Mucosa of descending colon (tissue), 3 donors: ENCODE results near the gene ASRGL1. TPM values are rescaled to one million over a fixed set of nuclear protein-coding genes. Genes with fewer than 3 reads are reported as not detected.
A peak's percentile ranks its signal among the peaks of the same experiment; 100 is the strongest.
"Not testable (repeated sequence)": the region's sequence is repeated elsewhere in the genome, so short reads cannot be mapped to it uniquely, and the experiment has no call there.

Experiments used
- ATAC-seq: fragments of 200-7000 bp; cut with Tn5 transposase; one replicate; pipeline ENCODE4 v1.9.1; 2020; ENCODE audit warnings: mild to moderate bottlenecking, moderate library complexity
- DNase-seq, 3 donors: peaks; one replicate each; pipeline ENCODE4 v3.0.0-alpha.2; 2020
- H3K36me3 ChIP-seq: fragments of 200-600 bp; one replicate; pipeline ENCODE4 v1.8.0; 2021; ENCODE audit warnings: low read depth, mild to moderate bottlenecking
- H3K4me1 ChIP-seq: fragments of 200-600 bp; one replicate; pipeline ENCODE4 v1.8.0; 2021; ENCODE audit warnings: low read depth, mild to moderate bottlenecking
- H3K4me3 ChIP-seq: fragments of 200-600 bp; one replicate; pipeline ENCODE4 v1.8.0; 2021; ENCODE audit warnings: mild to moderate bottlenecking
- H3K9me3 ChIP-seq: fragments of 200-600 bp; one replicate; pipeline ENCODE4 v1.8.0; 2021; ENCODE audit warnings: mild to moderate bottlenecking
- intact Hi-C, 2 donors: fragments of 100-400 bp; cut with DNase I in 1 of 2; cut with micrococcal nuclease in 1 of 2; formaldehyde crosslinking; loops; one replicate each; pipeline versions ENCODE4 v1.11.0 to v1.11.1; 2022; cut with DNase I, micrococcal nuclease
- total RNA-seq, 3 donors: library from RNA; stranded (reverse); fragmentation: NEBNext Ultra II Directional in 2 of 3; extraction: Animal tissue kit (Norgen Biotek cat#: 25700) in 2 of 3; gene quantifications; one replicate each; pipeline versions ENCODE4 v1.2.1 to v1.2.4, GENCODE V29; 2021 to 2023
- TF ChIP-seq, protein P1 (sequence below): fragments of 200-600 bp; IDR thresholded peaks from one replicate; pipeline ENCODE4 v1.8.0; 2022; ENCODE audit warnings: antibody characterized with exemption, mild to moderate bottlenecking
- donor health status: DM: no; HTN: no; CAD: no; lungs with moderate emphysema.
- donor health status: DM: no; HTN: no; CAD: no.
- donor health status: DM: no; HTN: yes; CAD: no.

ASRGL1 gene
- total RNA-seq, 3 donors from 2014 or later = 12.2 to 66.7 (median 13.9) TPM

DNA sequence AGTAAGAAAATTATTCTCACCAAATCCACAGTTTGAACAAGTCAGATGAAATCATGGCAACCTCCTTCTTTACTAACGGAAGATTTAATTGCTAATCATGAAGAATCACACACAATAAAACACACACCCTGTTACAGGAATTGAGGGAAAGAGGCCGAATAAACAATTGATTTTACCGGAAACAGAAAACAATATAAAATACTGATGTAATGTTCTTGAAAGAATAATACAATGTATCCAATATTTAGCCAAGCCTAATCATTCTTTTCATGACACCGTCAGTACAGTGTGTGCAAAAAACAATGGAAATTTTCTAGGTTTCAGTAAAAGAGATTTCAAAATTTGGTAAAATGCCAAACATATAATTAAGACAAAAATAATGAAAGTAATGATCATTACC is 23.4 kb downstream of the ASRGL1 start:
- Histone ChIP-seq H3K9me3 (no peaks in the 10 kb centered on the region), H3K4me3 (no peak overlapping the region), H3K36me3 (no peaks in the 10 kb centered on the region), H3K4me1 (no peaks in the 10 kb centered on the region)
- DNase-seq = no peak
- TF ChIP-seq, protein P1, sequence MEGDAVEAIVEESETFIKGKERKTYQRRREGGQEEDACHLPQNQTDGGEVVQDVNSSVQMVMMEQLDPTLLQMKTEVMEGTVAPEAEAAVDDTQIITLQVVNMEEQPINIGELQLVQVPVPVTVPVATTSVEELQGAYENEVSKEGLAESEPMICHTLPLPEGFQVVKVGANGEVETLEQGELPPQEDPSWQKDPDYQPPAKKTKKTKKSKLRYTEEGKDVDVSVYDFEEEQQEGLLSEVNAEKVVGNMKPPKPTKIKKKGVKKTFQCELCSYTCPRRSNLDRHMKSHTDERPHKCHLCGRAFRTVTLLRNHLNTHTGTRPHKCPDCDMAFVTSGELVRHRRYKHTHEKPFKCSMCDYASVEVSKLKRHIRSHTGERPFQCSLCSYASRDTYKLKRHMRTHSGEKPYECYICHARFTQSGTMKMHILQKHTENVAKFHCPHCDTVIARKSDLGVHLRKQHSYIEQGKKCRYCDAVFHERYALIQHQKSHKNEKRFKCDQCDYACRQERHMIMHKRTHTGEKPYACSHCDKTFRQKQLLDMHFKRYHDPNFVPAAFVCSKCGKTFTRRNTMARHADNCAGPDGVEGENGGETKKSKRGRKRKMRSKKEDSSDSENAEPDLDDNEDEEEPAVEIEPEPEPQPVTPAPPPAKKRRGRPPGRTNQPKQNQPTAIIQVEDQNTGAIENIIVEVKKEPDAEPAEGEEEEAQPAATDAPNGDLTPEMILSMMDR = no peak
- intact Hi-C loops = no loop called here
- no peak for ATAC-seq

DNA sequence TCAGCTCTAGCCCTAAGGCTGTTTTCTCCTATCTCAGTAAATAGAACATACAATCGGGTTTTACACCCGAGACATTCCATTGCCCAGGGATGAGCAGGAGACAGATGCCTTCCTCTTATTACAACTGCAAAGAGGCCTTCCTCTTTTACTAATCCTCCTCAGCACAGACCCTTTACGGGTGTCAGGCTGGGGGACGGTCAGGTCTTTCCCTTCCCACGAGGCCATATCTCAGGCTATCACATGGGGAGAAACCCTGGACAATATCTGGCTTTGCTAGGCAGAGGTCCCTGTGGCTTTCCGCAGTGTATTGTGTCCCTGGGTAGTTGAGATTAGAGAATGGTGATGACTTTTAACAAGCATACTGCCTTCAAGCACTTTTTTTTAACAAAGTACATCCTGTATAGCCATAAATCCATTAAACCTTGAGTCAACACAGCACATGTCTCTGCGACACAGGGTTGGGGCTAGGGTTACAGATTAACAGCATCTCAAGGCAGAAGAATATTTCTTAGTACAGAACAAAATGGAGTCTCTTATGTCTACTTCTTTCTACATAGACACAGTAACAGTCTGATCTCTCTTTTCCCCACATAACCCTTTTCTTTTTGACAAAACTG is 31.7 kb downstream of the ASRGL1 start:
- peak in 1 of 3 donors; percentile 50 for DNase-seq
- H3K9me3 ChIP-seq, H3K36me3 ChIP-seq, intact Hi-C loops, ATAC-seq, H3K4me3 ChIP-seq: not testable (repeated sequence)
- peaks cover 13% of the 10 kb centered on the region for H3K4me1 ChIP-seq

GRCh38 chr11:62370743-62371440 is 33.6 kb downstream of the ASRGL1 start:
- TF ChIP-seq, protein P1 = no peak
- Histone ChIP-seq H3K9me3 (peaks cover 2% of the 10 kb centered on the region), H3K36me3 (no peaks in the 10 kb centered on the region), H3K4me1 (peaks cover 13% of the 10 kb centered on the region), H3K4me3 (no peak overlapping the region)
- intact Hi-C loops = no loop called here
- peak; percentile 70 to 82 (median 80) for DNase-seq
- peak; percentile 98 for ATAC-seq

GRCh38 chr11:62372871-62373270 is 35.6 kb downstream of the ASRGL1 start:
- intact Hi-C loops = no loop called here
- DNase-seq (no peak), ATAC-seq (no peak)
- H3K9me3 ChIP-seq = peaks cover 2% of the 10 kb centered on the region
- H3K36me3 ChIP-seq = no peaks in the 10 kb centered on the region
- TF ChIP-seq, protein P1 = no peak
- H3K4me1 ChIP-seq = peaks cover 13% of the 10 kb centered on the region
- no peak overlapping the region for H3K4me3 ChIP-seq

DNA sequence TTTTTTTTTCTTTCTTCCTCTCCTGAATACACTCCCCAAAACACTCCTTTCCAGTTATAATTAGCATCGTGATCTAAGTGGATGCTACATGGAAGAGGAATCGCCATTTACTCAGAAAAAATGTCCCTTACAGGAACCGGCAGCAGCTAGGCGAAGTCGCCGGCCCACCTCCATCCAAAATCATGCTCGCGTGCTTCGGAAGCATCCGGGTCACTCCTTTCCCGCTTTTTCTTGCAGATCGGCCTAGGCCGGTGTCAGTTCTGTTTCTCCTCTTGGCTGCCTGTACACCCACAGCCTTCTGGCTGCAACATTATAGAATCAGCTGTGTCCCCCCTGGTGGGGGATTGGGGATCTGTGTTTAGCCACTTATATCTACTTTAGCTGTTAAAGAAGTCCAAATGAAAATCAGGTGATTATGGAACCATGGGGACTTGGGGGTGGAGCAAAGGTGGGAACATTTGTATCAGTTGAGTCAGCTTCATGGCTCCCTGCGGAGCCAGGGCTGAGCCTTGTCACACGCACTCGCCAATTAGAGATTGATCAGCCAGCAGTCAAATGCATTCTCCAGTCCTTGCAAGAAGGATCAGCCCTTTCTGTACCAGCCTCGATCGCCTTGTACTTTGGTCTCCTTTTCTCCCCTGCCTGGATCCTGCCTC is 36.3 kb downstream of the ASRGL1 start:
- Histone ChIP-seq H3K36me3 (no peaks in the 10 kb centered on the region), H3K4me3 (no peak overlapping the region), H3K9me3 (no peaks in the 10 kb centered on the region), H3K4me1 (peaks cover 13% of the 10 kb centered on the region)
- no peak for DNase-seq
- intact Hi-C loops = no loop called here
- TF ChIP-seq, protein P1 = no peak
- no peak for ATAC-seq

GRCh38 chr11:62374801-62375200 is 37.6 kb downstream of the ASRGL1 start:
- DNase-seq = no peak
- TF ChIP-seq, protein P1 = no peak
- no peak for ATAC-seq
- Histone ChIP-seq H3K4me1 (peaks cover 8% of the 10 kb centered on the region), H3K9me3 (no peaks in the 10 kb centered on the region), H3K4me3 (no peak overlapping the region), H3K36me3 (no peaks in the 10 kb centered on the region)
- intact Hi-C loops = no loop called here

DNA sequence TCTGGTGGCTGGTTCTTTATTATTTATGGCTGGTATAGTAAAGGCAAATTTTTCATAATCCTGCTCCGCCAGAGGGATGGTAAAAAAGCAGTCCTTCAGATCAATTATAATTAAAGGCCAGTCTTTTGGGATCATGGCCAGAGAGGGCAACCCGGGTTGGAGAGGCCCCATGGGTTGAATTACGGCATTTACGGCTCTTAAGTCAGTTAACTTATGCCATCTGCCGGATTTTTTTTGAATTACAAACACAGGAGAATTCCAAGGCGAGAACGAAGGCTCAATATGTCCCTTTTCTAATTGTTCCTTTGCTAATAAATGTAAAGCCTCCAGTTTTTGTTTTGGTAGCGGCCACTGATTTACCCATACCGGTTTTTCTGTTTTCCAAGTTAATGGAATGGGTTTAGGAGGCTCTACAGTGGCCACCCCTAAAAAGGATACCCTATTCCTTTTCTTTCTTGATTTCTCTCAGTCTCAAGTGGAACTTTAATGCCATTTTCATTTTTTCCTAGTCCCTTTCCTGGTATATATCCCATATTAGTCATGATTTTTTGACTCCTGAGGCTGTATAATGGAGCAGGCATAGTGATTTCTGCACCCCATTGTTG is 41.3 kb downstream of the ASRGL1 start:
- intact Hi-C loops, H3K4me3 ChIP-seq, ATAC-seq, H3K9me3 ChIP-seq, H3K36me3 ChIP-seq, H3K4me1 ChIP-seq: not testable (repeated sequence)
- peak in 1 of 3 donors; percentile 54 for DNase-seq

DNA sequence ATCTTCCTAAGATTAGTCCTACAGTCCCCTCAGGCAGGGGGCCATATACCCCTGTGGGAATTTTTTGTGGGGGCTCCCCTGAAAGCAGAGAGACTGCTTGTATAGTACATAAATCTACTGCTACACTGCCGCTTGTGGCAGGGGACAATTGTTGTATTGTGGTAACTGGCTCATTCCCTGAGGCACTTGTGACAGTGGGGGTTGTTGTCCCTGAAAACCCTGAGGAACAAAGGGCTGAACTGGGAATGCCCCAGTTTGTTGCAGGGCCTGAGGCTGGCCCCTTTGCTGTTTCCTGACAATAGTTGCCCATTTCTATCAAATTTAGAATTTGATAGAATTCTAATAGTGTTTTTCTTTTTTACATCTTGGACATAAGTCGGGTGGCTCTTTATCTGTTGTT is 42.3 kb downstream of the ASRGL1 start:
- DNase-seq, H3K4me1 ChIP-seq, H3K9me3 ChIP-seq, H3K36me3 ChIP-seq, ATAC-seq, H3K4me3 ChIP-seq, intact Hi-C loops: not testable (repeated sequence)
